ENCODE measurements around the gene HOOK2. TPM values are rescaled to one million over a fixed set of nuclear protein-coding genes. Genes with fewer than 3 reads are reported as not detected.

HOOK2 gene
- total and polyA plus RNA-seq, 2 of the 13 experiments (the other 11 are each of a cell fraction or from before 2014, with no cell fraction given): 9.2 to 12.9 TPM

- TF ChIP-seq ZNF530 (CRISPR knock-in tag; IDR thresholded peaks at IDR 0.05; ENCODE audit: low read depth) (no peak), PRDM15 (CRISPR knock-in tag; IDR thresholded peaks at IDR 0.05) (no peak)
Observed at GRCh38 chr19:12789904-12790619, 14.7 kb upstream of the HOOK2 start (continued).

- Histone ChIP-seq H3K4me2 (ENCODE audit: low read depth, low read length) (peak overlapping the region; percentile 99), H2AFZ (ENCODE audit: low read length) (no peak overlapping the region), H3K27me3 (ENCODE audit: control insufficient read depth in 1 of 2, insufficient read depth in 2 of 2, low read length in 2 of 2) (no peaks in the 10 kb centered on the region; a peak in 2 of 5 replicates), H3K9ac (ENCODE audit: insufficient read depth, low read depth, low read length) (peak overlapping the region; percentile 89), H3K4me3 (replicated peaks in 1 of 3; ENCODE audit: insufficient read depth in 1 of 3, low read depth in 2 of 3, low read length in 3 of 3) (peak overlapping the region; percentile 47 to 87 (median 60)), H3K27ac (ENCODE audit: extremely low read length, insufficient read depth, low read length) (peak overlapping the region; percentile 59), H3K9me3 (ENCODE audit: low read length) (no peaks in the 10 kb centered on the region), H3K4me1 (ENCODE audit: insufficient read depth, low read length) (peaks cover 66% of the 10 kb centered on the region), H4K20me1 (ENCODE audit: insufficient read depth, low read length) (no peaks in the 10 kb centered on the region), H3K79me2 (ENCODE audit: insufficient read depth, low read length) (peaks cover 8% of the 10 kb centered on the region), H3K36me3 (replicated peaks in 1 of 2; ENCODE audit: control insufficient read depth in 1 of 2, insufficient read depth in 2 of 2, low read length in 2 of 2) (no peaks in the 10 kb centered on the region)
- in situ Hi-C loops (cut with HindIII; ENCODE audit: extremely low pct_ligation_motif_present, low pct_unique_long_range_greater_than_20kb): no loop called here
- FAIRE-seq (no peak), ATAC-seq (peak; percentile 14), DNase-seq (ENCODE audit: low spot score) (no peak)
- no TSS peak for BruUV-seq (replicated peaks)
- POLR2A ChIA-PET: interaction anchor here (1.4 to 1.9 kb wide), 3 partner anchors 11 to 66 kb away, joined by 4 to 21 read pairs (median 8); partner anchors contain the start of genes GET3 and TNPO2
- 2% methylated on average over 8 of the region's 46 CpGs for WGBS (ENCODE audit: low lambda C conversion rate)
- intact Hi-C loops (cut with micrococcal nuclease; ENCODE audit: unreplicated experiment): no loop called here
- CTCF ChIA-PET (ENCODE audit: low intra/inter-chr PET ratio, low total read pairs): interaction anchor here (1.4 kb wide), 1 partner anchor 11 kb away, joined by 4 read pairs; no protein-coding TSS in a partner anchor
- TF ChIP-seq NFRKB (IDR thresholded peaks at IDR 0.05) (no peak), MYC (CRISPR knock-in tag; IDR thresholded peaks at IDR 0.05; ENCODE audit: borderline replicate concordance) (0 out of 2 replicates have a peak, but pooled peaks have one; percentile 2), ZNF512 (CRISPR knock-in tag; IDR thresholded peaks at IDR 0.05) (no peak), SMYD3 (CRISPR knock-in tag; IDR thresholded peaks at IDR 0.05) (no peak), SKIL (CRISPR knock-in tag; IDR thresholded peaks at IDR 0.05; ENCODE audit: borderline replicate concordance) (peak; percentile 35; the same call in 1 of the 2 replicates), MAX (IDR thresholded peaks at IDR 0.05) (peak; percentile 21), TFDP2 (CRISPR knock-in tag; IDR thresholded peaks at IDR 0.05) (0 out of 2 replicates have a peak, but pooled peaks have one; percentile 7)
Observed at GRCh38 chr19:12789098-12789903, 13.9 kb upstream of the HOOK2 start.

Data from HepG2 (cell line).